Panc1 (cell line): ENCODE measurements around the gene SLC6A6. TPM values are rescaled to one million over a fixed set of nuclear protein-coding genes. Genes with fewer than 3 reads are reported as not detected.

ENCODE experiments used
- ATAC-seq: fragments of 200-7000 bp; cut with Tn5 transposase; 2 replicates; pipeline ENCODE4 v1.9.1; 2020; ENCODE audit warnings: mild to moderate bottlenecking, moderate library complexity
- BruUV-seq: library from RNA; stranded (reverse); fragments of 400-500 nt; replicated peaks from 2 replicates; lab custom pipeline; 2021; lab: Mats Ljungman, UMichigan
- CTCF ChIA-PET: fragments of 300-600 bp; sonication (Branson Sonifier 250); formaldehyde crosslinking; loops from one replicate; lab custom pipeline; 2022; ENCODE audit warnings: antibody characterized with exemption; lab: Charles Lee
- POLR2A ChIA-PET: fragments of 300-600 bp; sonication (Branson Sonifier 250); formaldehyde crosslinking; loops from one replicate; lab custom pipeline; 2022; ENCODE audit warnings: antibody characterized with exemption; lab: Charles Lee
- DNase-seq: peaks from one replicate; pipeline ENCODE4 v3.0.0-alpha.2; 2010; ENCODE audit warnings: low read depth, low spot score
- H3K27ac ChIP-seq: 2 replicates; pipeline ENCODE4 v1.5.1; 2011; ENCODE audit warnings: mild to moderate bottlenecking, low read length, inconsistent platforms
- H3K27me3 ChIP-seq: fragments of 200-500 bp; sonication (Bioruptor generic); 2 replicates; pipeline ENCODE4 v1.6.0; 2014; ENCODE audit warnings: low read length, inconsistent platforms; ENCODE audit not compliant: control insufficient read depth, insufficient read depth
- H3K36me3 ChIP-seq: fragments of 200-500 bp; sonication (Bioruptor generic); 2 replicates; pipeline ENCODE4 v1.5.1; 2014; ENCODE audit warnings: inconsistent platforms, mild to moderate bottlenecking, low read length, moderate library complexity; ENCODE audit not compliant: control insufficient read depth, insufficient read depth
- H3K4me1 ChIP-seq: 2 replicates; pipeline ENCODE4 v1.5.1; 2011; ENCODE audit warnings: inconsistent platforms, mild to moderate bottlenecking, low read length, moderate library complexity; ENCODE audit not compliant: control insufficient read depth, insufficient read depth
- H3K4me3 ChIP-seq, 2 experiments: 2 replicates each; pipeline ENCODE4 v1.5.1; 2011 to 2012; ENCODE audit warnings: low read depth in 2 of 2, low read length in 2 of 2, mild to moderate bottlenecking in 2 of 2, inconsistent platforms in 1 of 2, moderate library complexity in 1 of 2
- H3K9me3 ChIP-seq: fragments of 200-500 bp; sonication (Bioruptor generic); 2 replicates; pipeline ENCODE4 v1.5.1; 2014; ENCODE audit warnings: low read depth, mild to moderate bottlenecking, inconsistent platforms, low read length, moderate library complexity; ENCODE audit not compliant: control insufficient read depth, insufficient read depth
- CTCF ChIP-seq: fragments of 450-650 bp; IDR thresholded peaks from 2 replicates; pipeline ENCODE4 v1.5.1; 2017; ENCODE audit warnings: mild to moderate bottlenecking
- POLR2AphosphoS5 ChIP-seq: IDR thresholded peaks from 2 replicates; pipeline ENCODE4 v1.6.1; 2012; ENCODE audit warnings: mild to moderate bottlenecking, low read depth, low read length, moderate library complexity
- REST ChIP-seq, 2 experiments: IDR thresholded peaks; 2 replicates each; pipeline ENCODE4 v1.6.1; 2011 to 2012; ENCODE audit warnings: low read depth in 2 of 2, control low read depth in 1 of 2, low read length in 1 of 2, mild to moderate bottlenecking in 1 of 2, moderate library complexity in 1 of 2; ENCODE audit not compliant: insufficient read depth in 1 of 2
- SIN3A ChIP-seq: IDR thresholded peaks from 2 replicates; pipeline ENCODE4 v1.6.1; 2012; ENCODE audit warnings: low read depth, mild to moderate bottlenecking, low read length, moderate library complexity, borderline replicate concordance; ENCODE audit not compliant: insufficient read depth
- TCF7L2 ChIP-seq: IDR thresholded peaks from 2 replicates; pipeline ENCODE4 v1.6.1; 2011; ENCODE audit warnings: mild to moderate bottlenecking, low read depth, low read length, inconsistent platforms
- in situ Hi-C: cut with HindIII; loops from 2 replicates; pipeline ENCODE4 v1.10.0; 2016; ENCODE audit warnings: low sequenced_read_pairs, low pct_unique_long_range_greater_than_20kb
- intact Hi-C: fragments of 100-400 bp; cut with micrococcal nuclease; formaldehyde crosslinking; loops from one replicate; pipeline ENCODE4 v1.10.0; 2022; ENCODE audit not compliant: unreplicated experiment
- total RNA-seq: library from RNA; stranded (reverse); gene quantifications from one replicate; pipeline ENCODE4 v1.2.1, GENCODE V29; 2021; ENCODE audit not compliant: unreplicated experiment

Gene SLC6A6
- total RNA-seq, 1 experiment from 2014 or later, result 61.0 TPM

GRCh38 chr3:14363991-14364390 is 38.4 kb upstream of the SLC6A6 start:
- DNase-seq (no peak), ATAC-seq (no peak)
- H3K9me3 ChIP-seq, result no peaks in the 10 kb centered on the region
- ChIA-PET POLR2A (no interaction called here), CTCF (no interaction called here)
- TF ChIP-seq CTCF, result no peak
- TF ChIP-seq SIN3A, result no peak
- TF ChIP-seq TCF7L2, result no peak
- TF ChIP-seq REST (IDR thresholded peaks at IDR 0.05; ENCODE audit: insufficient read depth in 1 of 2, low read depth in 2 of 2, low read length in 1 of 2), result no peak
- no peak for TF ChIP-seq POLR2AphosphoS5
- no peaks in the 10 kb centered on the region; the same call in 1 of the 2 replicates for H3K4me1 ChIP-seq
- no peak overlapping the region for H3K27ac ChIP-seq
- intact Hi-C loops (no loop called here), in situ Hi-C loops (no loop called here)
- H3K4me3 ChIP-seq, result no peak overlapping the region
- H3K36me3 ChIP-seq, result no peaks in the 10 kb centered on the region
- BruUV-seq, result no TSS peak
- no peaks in the 10 kb centered on the region for H3K27me3 ChIP-seq

- H3K4me1 ChIP-seq, result peaks cover 4% of the 10 kb centered on the region
- H3K9me3 ChIP-seq, result no peaks in the 10 kb centered on the region
- intact Hi-C loops, result no loop called here
- no peaks in the 10 kb centered on the region for H3K36me3 ChIP-seq
- no peak for DNase-seq
- H3K27ac ChIP-seq, result no peak overlapping the region
- no peaks in the 10 kb centered on the region for H3K27me3 ChIP-seq
- CTCF ChIA-PET, result no interaction called here
- TF ChIP-seq CTCF (no peak), TCF7L2 (no peak), REST (IDR thresholded peaks at IDR 0.05; ENCODE audit: insufficient read depth in 1 of 2, low read depth in 2 of 2, low read length in 1 of 2) (no peak), POLR2AphosphoS5 (no peak), SIN3A (no peak)
- POLR2A ChIA-PET, result no interaction called here
- BruUV-seq, result no TSS peak
- H3K4me3 ChIP-seq, result no peak overlapping the region
- in situ Hi-C loops, result no loop called here
- ATAC-seq, result no peak
These were observed 37.7 kb upstream of the SLC6A6 start for GRCh38 chr3:14364580-14365292.
